IPS-18c (cell line): ENCODE results near the gene DPP4.
"Not testable (repeated sequence)": the region's sequence is repeated elsewhere in the genome, so short reads cannot be mapped to it uniquely, and the experiment has no call there.

Source experiments
- H3K4me3 ChIP-seq: 2 replicates; pipeline ENCODE4 v1.7.0; 2013; ENCODE audit warnings: low read depth, mild to moderate bottlenecking, low read length, moderate library complexity; ENCODE audit not compliant: insufficient read depth
- H3K9me3 ChIP-seq: one replicate; pipeline ENCODE4 v1.6.1; 2013; ENCODE audit warnings: mild to moderate bottlenecking, low read length, moderate library complexity; ENCODE audit not compliant: control insufficient read depth, insufficient read depth

Gene DPP4

DNA sequence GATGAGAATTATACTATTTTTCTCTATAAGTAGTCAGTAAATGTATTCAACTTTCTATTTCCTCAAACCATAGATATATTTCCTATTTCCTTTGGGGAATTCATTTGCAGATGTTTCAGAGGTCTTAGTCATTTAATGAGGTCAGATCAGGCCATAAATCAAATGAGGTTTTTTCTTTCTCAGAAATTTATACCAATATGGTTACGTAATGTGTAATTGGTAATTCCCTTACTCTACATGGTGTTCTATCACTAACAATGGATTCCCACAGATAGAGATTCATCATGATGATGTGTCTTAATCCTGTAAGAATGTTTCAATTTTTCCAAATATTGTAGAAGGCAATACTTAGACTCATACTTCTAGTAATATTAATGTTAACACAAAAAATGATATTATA lies 108.0 kb downstream of the DPP4 start:
- no peaks in the 10 kb centered on the region for H3K9me3 ChIP-seq
- H3K4me3 ChIP-seq: no peak overlapping the region

DNA sequence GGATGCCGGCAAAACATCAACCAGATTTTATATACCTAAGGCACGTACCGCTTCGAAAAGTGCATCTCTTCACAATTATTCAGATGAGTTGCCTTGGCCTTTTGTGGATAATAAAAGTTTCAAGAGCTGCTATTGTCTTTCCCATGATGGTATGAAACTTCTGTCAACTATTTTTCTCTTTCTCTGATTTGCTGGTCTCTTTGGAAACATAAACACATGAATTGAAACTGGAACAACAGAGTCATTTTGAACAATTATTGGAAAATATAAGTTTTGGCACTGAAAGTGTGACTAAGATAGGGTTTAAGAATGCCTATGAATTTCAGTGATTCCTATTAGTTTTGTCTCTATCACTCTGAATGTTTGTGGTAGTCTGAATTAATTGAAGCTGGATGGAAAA lies 109.9 kb downstream of the DPP4 start:
- Histone ChIP-seq H3K4me3 (no peak overlapping the region), H3K9me3 (no peaks in the 10 kb centered on the region)

DNA sequence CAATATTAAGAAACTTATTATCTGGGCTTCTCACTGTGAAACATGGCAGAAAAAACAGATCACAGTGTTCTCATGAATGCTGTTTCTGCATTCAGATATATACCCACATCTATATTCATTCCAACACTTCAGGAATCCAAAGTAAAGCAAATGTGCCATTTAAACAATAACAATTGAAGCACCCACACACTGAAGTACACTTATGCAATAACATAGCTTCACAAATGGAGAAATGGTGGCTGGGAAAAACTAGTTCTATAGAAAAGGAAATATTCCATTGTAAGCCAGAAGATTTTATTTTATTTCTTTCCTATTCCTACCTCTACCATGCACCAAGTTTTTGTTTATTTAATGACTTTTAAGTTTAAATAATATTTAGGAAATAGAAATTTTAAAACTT lies 111.9 kb downstream of the DPP4 start:
- no peaks in the 10 kb centered on the region for H3K9me3 ChIP-seq
- no peak overlapping the region for H3K4me3 ChIP-seq

DNA sequence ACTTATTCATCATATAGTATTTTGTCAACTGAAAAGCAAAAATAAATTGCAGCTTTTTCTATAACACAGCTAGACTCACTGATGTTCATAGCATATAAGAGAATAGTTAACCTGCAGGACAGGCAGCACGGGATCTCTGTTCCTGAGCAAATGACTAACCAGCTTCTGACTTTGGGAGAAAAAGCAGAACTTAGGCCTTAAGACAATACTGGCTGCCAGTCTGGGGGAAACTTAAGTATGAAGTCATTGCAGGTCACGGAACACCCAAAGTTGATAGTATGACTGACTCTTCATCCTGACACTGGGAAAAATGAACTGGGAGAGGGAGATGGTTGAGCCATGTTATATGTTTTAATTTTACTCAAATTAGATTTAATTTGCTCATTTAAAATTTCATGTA lies 113.0 kb downstream of the DPP4 start:
- Histone ChIP-seq H3K4me3 (no peak overlapping the region), H3K9me3 (no peaks in the 10 kb centered on the region)

DNA sequence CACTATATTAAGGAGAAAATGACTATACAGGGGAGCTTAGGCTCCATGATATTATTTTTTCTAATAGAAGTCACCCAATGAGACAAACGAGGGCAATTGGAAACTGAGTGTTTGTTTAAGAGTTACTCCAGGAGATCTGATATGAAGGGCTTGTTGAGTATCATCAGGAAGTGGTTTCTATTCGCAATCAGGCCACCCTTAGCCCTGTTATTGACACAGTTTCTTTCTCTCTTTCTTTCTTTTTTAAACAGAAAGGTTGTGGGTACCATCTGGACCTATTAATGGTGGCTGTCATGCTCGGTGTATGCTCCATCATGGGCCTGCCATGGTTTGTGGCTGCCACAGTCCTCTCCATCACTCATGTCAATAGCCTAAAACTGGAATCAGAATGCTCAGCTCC lies 117.3 kb downstream of the DPP4 start:
- H3K4me3 ChIP-seq: no peak overlapping the region

DNA sequence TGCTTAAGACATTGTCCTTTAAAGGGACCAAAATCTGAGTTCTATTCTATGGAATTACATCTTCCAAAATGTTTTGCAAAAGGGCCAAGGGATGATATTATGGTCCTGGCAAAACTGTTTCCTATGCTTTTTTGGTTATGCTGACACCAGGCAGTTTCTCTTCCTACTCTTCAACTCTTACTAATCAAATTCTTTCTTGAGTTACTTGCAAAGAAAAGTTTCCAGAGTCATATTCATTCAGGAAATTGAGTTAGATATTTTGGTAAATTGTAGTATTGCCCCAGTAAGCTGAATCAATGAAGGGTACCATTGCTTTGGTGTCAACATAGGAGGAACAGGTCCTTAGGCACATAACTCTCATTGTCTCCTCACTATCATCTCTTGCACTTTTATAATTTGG lies 118.8 kb downstream of the DPP4 start:
- Histone ChIP-seq H3K4me3 (no peak overlapping the region), H3K9me3 (no peaks in the 10 kb centered on the region)

More for the DNA sequence above, 117.3 kb downstream of the DPP4 start:
- no peaks in the 10 kb centered on the region for H3K9me3 ChIP-seq

DNA sequence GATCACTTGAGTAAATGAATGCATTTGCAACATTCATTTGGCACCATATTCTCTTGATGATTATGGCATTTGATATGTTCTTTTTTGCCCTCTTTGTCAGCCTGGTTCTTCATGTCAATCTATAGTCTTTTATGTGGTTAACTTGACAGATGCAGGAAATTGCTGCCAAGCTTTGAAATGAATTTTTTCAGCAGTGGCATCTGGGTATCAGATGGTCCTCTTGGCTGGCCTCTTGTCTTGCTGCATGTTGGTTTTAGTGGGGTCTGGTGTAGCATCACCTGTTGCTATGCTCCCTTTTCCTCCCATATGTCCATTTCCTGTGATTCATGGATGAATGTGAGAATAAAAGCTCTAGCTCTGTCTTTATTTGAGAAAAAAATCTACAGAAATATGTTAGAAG lies 119.9 kb downstream of the DPP4 start:
- no peaks in the 10 kb centered on the region for H3K9me3 ChIP-seq

DNA sequence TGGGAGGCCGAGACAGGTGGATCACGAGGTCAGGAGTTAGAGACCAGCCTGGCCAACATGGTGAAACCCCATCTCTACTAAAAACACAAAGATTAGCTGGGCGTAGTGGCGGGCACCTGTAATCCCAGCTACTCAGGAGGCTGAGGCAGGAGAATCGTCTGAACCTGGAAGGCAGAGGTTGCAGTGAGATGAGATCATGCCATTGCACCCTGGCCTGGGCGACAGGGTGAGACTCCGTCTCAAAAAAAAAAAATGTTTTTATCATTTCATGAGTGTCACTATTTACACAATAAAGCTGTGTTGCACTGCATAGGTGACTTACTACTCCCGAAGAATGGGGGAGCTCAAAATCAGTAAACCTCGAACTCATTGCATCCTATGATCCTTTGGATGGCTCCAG lies 120.6 kb downstream of the DPP4 start:
- H3K4me3 ChIP-seq, H3K9me3 ChIP-seq: not testable (repeated sequence)

More for the DNA sequence above, 119.9 kb downstream of the DPP4 start:
- H3K4me3 ChIP-seq: no peak overlapping the region

DNA sequence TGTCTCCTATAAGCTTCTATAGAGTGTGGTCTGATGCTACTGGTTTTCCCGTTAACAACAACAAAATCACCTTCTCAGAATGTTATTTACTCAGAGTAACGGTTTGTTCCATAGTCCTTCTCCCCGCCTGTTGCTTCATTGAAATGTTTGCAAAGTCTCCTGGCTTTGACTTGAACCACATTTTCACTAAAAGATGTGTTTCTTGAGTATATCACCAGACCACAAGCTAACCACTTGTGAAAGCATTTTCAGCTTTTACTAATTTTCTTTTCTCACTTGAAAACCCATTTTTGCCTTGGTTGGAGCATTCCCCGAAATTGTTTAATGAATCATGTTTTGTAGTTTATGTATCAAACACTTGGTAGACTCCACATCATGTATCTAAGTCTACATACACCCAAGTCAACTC lies 121.2 kb downstream of the DPP4 start:
- Histone ChIP-seq H3K4me3 (no peak overlapping the region), H3K9me3 (no peaks in the 10 kb centered on the region)

DNA sequence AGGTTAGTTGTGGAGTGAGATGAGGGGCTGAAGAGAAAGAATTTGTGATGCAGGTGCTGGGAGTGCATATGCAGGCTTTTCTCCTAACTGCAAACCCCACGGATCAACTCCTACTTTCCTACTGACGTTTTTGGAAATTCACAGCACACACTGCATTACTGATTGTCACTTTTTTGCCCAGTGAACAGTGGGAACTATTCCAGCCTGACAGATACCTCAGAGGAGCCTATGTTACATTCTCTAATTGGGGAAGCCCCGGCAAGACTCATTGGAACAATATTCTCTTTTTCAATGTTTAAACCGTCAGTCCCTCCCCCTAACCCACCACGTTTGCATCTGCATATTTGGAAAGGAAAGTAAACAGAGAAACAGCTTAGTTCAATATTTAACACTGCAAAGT lies 126.2 kb downstream of the DPP4 start:
- H3K4me3 ChIP-seq: no peak overlapping the region
- H3K9me3 ChIP-seq: no peaks in the 10 kb centered on the region

DNA sequence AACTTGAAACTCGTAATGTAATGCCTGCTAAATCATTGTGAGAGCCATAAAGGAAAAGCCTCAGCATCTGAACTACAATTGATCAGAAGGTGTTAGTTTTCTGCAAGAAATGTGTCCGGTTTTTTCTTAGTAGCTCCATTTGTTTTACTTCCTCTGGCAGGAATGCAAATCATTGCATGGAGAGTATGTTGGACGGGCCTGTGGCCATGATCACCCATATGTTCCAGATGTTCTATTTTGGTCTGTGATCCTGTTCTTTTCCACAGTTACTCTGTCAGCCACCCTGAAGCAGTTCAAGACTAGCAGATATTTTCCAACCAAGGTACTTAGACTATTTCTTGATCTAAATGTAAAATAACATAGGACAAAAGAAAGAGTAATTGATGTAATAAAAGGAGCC lies 126.6 kb downstream of the DPP4 start:
- no peak overlapping the region for H3K4me3 ChIP-seq
- H3K9me3 ChIP-seq: no peaks in the 10 kb centered on the region

DNA sequence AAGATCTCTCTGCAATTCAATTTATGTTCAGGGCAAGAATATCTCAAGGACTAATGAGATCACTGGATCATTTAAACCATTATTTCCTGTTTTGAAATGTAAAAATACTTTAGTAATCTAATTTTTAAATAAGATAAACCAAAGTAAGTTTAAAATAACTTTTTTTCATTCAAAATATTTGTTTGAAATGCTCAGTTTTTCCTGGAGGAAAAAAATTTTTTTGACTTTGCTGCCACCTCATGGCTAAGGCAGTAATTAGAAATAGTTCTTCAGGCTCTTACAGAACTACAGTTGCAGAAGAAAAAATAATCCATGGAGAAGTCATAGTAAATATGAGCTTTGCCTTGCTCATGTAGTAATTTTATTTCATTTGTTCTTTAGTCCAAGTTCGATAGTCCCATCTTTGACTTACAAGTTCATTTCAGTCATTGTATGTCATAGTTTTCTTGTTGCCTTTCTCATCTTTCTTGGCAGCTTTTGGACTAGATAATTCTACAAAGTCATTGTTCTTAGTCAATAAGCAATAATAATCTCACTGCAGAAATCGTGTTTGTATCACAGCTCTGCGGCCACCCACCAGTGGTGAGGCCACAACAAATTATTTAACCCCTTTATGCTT lies 127.4 kb downstream of the DPP4 start:
- H3K4me3 ChIP-seq: no peak overlapping the region
- H3K9me3 ChIP-seq: no peaks in the 10 kb centered on the region

DNA sequence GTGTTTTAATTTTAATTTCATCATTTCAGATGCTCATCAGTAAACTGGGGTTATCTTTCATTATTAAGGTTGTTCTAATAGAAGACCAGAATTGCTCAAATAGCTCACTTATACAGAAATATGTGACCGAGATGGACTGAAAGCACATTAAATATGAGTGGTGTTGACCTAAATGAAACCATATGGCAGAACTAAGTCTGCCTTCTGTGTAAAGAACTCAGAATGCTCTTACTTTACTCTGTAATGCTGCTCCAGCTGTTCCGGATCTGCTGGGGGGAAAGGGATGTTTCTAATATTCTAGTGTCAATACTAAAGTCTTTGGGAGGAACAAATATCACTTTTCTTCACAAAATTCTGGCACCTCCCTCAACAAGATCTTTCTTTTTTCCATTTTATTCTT lies 131.0 kb downstream of the DPP4 start:
- Histone ChIP-seq H3K4me3 (no peak overlapping the region), H3K9me3 (no peaks in the 10 kb centered on the region)
